ENCODE data around the gene CASQ1. TPM values are rescaled to one million over a fixed set of nuclear protein-coding genes. Genes with fewer than 3 reads are reported as not detected.

CASQ1 gene
- total and polyA plus RNA-seq, 2 donors (not counting 3 experiments of a cell fraction or from before 2014, with no cell fraction given): not detected

DNA sequence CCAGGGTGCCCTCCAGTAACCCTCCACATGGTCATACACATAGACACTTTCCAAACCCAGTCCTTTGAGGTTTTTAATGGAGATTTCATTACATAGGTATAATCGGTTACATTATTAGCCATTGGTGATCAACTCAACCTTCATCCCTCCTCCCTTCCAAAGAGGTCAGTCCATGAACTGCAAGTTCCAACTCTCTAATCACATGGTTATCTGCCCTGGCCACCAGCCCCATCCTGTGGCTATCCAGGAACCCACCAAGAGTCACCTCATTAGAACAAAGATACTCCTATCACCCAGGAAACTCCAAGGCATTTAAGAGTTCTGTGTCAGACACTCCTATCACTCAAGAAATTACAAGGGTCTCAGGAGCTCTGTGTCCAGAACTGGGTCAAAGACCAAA, 26.8 kb upstream of the CASQ1 start:
- Histone ChIP-seq H3K27ac (ENCODE audit: insufficient read depth, low read depth, low read length) (no peak overlapping the region), H3K4me1 (ENCODE audit: control insufficient read depth, extremely low read depth, insufficient read depth, low read length) (no peaks in the 10 kb centered on the region), H3K36me3 (ENCODE audit: control insufficient read depth in 2 of 2, extremely low read depth in 1 of 2, insufficient read depth in 2 of 2, low read length in 2 of 2) (no peaks in the 10 kb centered on the region), H3K27me3 (ENCODE audit: control insufficient read depth in 2 of 2, insufficient read depth in 2 of 2, low read length in 2 of 2) (peaks cover 6 to 9% of the 10 kb centered on the region in 2 experiments), H3K79me2 (ENCODE audit: control insufficient read depth, insufficient read depth, low read length) (no peaks in the 10 kb centered on the region), H3K4me3 (replicated peaks in 1 of 3; ENCODE audit: insufficient read depth in 1 of 3, low read depth in 1 of 3, low read length in 3 of 3) (no peak overlapping the region), H3K9me3 (replicated peaks; ENCODE audit: control insufficient read depth, insufficient read depth, low read length) (no peaks in the 10 kb centered on the region), H2AFZ (ENCODE audit: low read depth, low read length) (no peak overlapping the region), H3K4me2 (ENCODE audit: insufficient read depth, low read length) (no peak overlapping the region), H3K9ac (replicated peaks; ENCODE audit: extremely low read depth, insufficient read depth, low read length) (no peak overlapping the region), H3K9me1 (replicated peaks; ENCODE audit: control insufficient read depth, extremely low read depth, insufficient read depth, low read length) (no peaks in the 10 kb centered on the region), H4K20me1 (replicated peaks; ENCODE audit: control insufficient read depth, extremely low read depth, insufficient read depth, low read length) (no peaks in the 10 kb centered on the region)
- dilution Hi-C loops (cut with MboI; ENCODE audit: extremely low pct_ligation_motif_present, low sequenced_read_pairs) (no loop called here), intact Hi-C loops (cut with micrococcal nuclease) (no loop called here)
- FAIRE-seq: no peak
- no TSS peak for BruUV-seq (replicated peaks)
- ChIA-PET POLR2A (no interaction called here), CTCF (interaction anchor here (1.2 to 1.6 kb wide), 2 partner anchors 30 to 88 kb away, joined by 4 to 5 read pairs; no protein-coding TSS in a partner anchor)
- TF ChIP-seq EZH2 (IDR thresholded peaks at IDR 0.05; ENCODE audit: borderline replicate concordance, low read depth, low read length, severe bottlenecking) (no peak), POLR2A (IDR thresholded peaks at IDR 0.05; ENCODE audit: low read depth, low read length) (no peak), MYC (IDR thresholded peaks at IDR 0.05; ENCODE audit: low read depth, low read length) (no peak), FOS (IDR thresholded peaks at IDR 0.05; ENCODE audit: borderline replicate concordance, insufficient read depth, low read length) (no peak)
- DNase-seq (ENCODE audit: low read depth, low spot score): no peak

DNA sequence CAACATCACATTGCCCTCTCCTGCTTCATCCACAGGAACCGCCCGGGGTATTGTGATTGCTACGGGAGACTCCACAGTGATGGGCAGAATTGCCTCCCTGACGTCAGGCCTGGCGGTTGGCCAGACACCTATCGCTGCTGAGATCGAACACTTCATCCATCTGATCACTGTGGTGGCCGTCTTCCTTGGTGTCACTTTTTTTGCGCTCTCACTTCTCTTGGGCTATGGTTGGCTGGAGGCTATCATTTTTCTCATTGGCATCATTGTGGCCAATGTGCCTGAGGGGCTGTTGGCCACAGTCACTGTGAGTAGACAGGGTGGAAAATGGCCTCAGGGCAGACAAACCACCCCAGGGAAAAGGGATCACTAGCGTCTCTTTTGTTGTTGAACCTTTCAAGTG, 26.3 kb upstream of the CASQ1 start:
- no peaks in the 10 kb centered on the region for H3K36me3 ChIP-seq (ENCODE audit: control insufficient read depth in 2 of 2, extremely low read depth in 1 of 2, insufficient read depth in 2 of 2, low read length in 2 of 2)
- H3K4me3 ChIP-seq (replicated peaks in 1 of 3; ENCODE audit: insufficient read depth in 1 of 3, low read depth in 1 of 3, low read length in 3 of 3): no peak overlapping the region
- no peak overlapping the region for H3K9ac ChIP-seq (replicated peaks; ENCODE audit: extremely low read depth, insufficient read depth, low read length)
- H3K9me1 ChIP-seq (replicated peaks; ENCODE audit: control insufficient read depth, extremely low read depth, insufficient read depth, low read length): no peaks in the 10 kb centered on the region
- no peak overlapping the region for H2AFZ ChIP-seq (ENCODE audit: low read depth, low read length)
- no peaks in the 10 kb centered on the region for H3K4me1 ChIP-seq (ENCODE audit: control insufficient read depth, extremely low read depth, insufficient read depth, low read length)
- ChIA-PET POLR2A (no interaction called here), CTCF (interaction anchor here (1.2 to 1.7 kb wide), 3 partner anchors 29 to 88 kb away, joined by 3 to 5 read pairs (median 4); no protein-coding TSS in a partner anchor)
- no peak overlapping the region for H3K27ac ChIP-seq (ENCODE audit: insufficient read depth, low read depth, low read length)
- BruUV-seq (replicated peaks): no TSS peak
- intact Hi-C loops (cut with micrococcal nuclease): no loop called here
- no peaks in the 10 kb centered on the region for H3K9me3 ChIP-seq (replicated peaks; ENCODE audit: control insufficient read depth, insufficient read depth, low read length)
- no peak overlapping the region for H3K4me2 ChIP-seq (ENCODE audit: insufficient read depth, low read length)
- H4K20me1 ChIP-seq (replicated peaks; ENCODE audit: control insufficient read depth, extremely low read depth, insufficient read depth, low read length): no peaks in the 10 kb centered on the region
- peaks cover 6 to 9% of the 10 kb centered on the region in 2 experiments for H3K27me3 ChIP-seq (ENCODE audit: control insufficient read depth in 2 of 2, insufficient read depth in 2 of 2, low read length in 2 of 2)
- dilution Hi-C loops (cut with MboI; ENCODE audit: extremely low pct_ligation_motif_present, low sequenced_read_pairs): no loop called here
- no peak for TF ChIP-seq EZH2 (IDR thresholded peaks at IDR 0.05; ENCODE audit: borderline replicate concordance, low read depth, low read length, severe bottlenecking)
- TF ChIP-seq, protein P1, sequence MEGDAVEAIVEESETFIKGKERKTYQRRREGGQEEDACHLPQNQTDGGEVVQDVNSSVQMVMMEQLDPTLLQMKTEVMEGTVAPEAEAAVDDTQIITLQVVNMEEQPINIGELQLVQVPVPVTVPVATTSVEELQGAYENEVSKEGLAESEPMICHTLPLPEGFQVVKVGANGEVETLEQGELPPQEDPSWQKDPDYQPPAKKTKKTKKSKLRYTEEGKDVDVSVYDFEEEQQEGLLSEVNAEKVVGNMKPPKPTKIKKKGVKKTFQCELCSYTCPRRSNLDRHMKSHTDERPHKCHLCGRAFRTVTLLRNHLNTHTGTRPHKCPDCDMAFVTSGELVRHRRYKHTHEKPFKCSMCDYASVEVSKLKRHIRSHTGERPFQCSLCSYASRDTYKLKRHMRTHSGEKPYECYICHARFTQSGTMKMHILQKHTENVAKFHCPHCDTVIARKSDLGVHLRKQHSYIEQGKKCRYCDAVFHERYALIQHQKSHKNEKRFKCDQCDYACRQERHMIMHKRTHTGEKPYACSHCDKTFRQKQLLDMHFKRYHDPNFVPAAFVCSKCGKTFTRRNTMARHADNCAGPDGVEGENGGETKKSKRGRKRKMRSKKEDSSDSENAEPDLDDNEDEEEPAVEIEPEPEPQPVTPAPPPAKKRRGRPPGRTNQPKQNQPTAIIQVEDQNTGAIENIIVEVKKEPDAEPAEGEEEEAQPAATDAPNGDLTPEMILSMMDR (IDR thresholded peaks at IDR 0.05; ENCODE audit: extremely low read depth in 1 of 2, insufficient read depth in 1 of 2, low read depth in 1 of 2, low read length in 2 of 2): no peak
- TF ChIP-seq GATA2 (IDR thresholded peaks at IDR 0.05; ENCODE audit: insufficient read depth, insufficient read length, low read depth, low read length): no peak
- no peak for TF ChIP-seq POLR2AphosphoS5 (IDR thresholded peaks at IDR 0.05; ENCODE audit: insufficient read depth, low read depth, low read length)
- TF ChIP-seq JUN (IDR thresholded peaks at IDR 0.05; ENCODE audit: borderline replicate concordance, insufficient read depth, insufficient read length, low read depth): no peak
- TF ChIP-seq FOS (IDR thresholded peaks at IDR 0.05; ENCODE audit: borderline replicate concordance, insufficient read depth, low read length): no peak
- TF ChIP-seq MYC (IDR thresholded peaks at IDR 0.05; ENCODE audit: low read depth, low read length): no peak
- TF ChIP-seq, protein P2, sequence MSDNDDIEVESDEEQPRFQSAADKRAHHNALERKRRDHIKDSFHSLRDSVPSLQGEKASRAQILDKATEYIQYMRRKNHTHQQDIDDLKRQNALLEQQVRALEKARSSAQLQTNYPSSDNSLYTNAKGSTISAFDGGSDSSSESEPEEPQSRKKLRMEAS (IDR thresholded peaks at IDR 0.05; ENCODE audit: insufficient read depth, insufficient read length): no peak
- no peak for TF ChIP-seq POLR2A (IDR thresholded peaks at IDR 0.05; ENCODE audit: low read depth, low read length)
- FAIRE-seq: no peak
- no peaks in the 10 kb centered on the region for H3K79me2 ChIP-seq (ENCODE audit: control insufficient read depth, insufficient read depth, low read length)
- DNase-seq (ENCODE audit: low read depth, low spot score): no peak
